Measurements from ENCODE around the gene BACH2. TPM values are rescaled to one million over a fixed set of nuclear protein-coding genes. Genes with fewer than 3 reads are reported as not detected.

BACH2 gene
- total RNA-seq, 1 experiment from 2014 or later: 3.3 TPM

DNA sequence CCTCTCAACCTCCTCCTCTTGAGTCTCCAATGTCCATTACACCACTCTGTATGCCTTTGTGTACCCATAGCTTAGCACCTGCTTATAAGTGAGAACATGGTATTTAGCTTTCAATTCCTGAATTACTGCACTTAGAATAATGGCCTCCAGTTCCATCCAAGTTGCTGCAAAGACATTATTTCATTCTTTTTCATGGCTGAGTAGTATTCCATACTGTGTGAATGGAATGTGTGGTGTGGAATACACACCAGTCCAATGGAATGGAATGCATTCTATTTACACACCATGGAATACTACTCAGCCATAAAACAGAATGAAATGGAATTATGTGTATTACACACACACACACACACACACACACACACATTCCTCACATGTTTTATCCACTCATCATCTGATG is 116.1 kb downstream of the BACH2 start:
- TF ChIP-seq ZNF274 (IDR thresholded peaks at IDR 0.05; ENCODE audit: low read depth, low read length) (no peak), SIN3A (IDR thresholded peaks at IDR 0.05; ENCODE audit: low read depth) (no peak), CEBPB (IDR thresholded peaks at IDR 0.05; ENCODE audit: low read depth) (no peak), SP1 (IDR thresholded peaks at IDR 0.05; ENCODE audit: low read depth) (no peak), YY1 (IDR thresholded peaks at IDR 0.05; ENCODE audit: extremely low read depth, insufficient replicate concordance, low read depth, low read length) (no peak), TCF7L2 (IDR thresholded peaks at IDR 0.05; ENCODE audit: borderline replicate concordance, extremely low read depth, insufficient read depth, insufficient read length) (no peak), SRF (IDR thresholded peaks at IDR 0.05; ENCODE audit: low read depth) (no peak), CBX3 (IDR thresholded peaks at IDR 0.05; ENCODE audit: low read depth) (no peak), ZFX (IDR thresholded peaks at IDR 0.05) (no peak), FOSL1 (IDR thresholded peaks at IDR 0.05; ENCODE audit: low read depth) (no peak), RAD21 (IDR thresholded peaks at IDR 0.05; ENCODE audit: low read depth) (no peak), POLR2AphosphoS5 (IDR thresholded peaks at IDR 0.05; ENCODE audit: low read depth, low read length) (no peak), EZH2phosphoT487 (IDR thresholded peaks at IDR 0.05; ENCODE audit: borderline replicate concordance) (no peak)
- TF ChIP-seq, protein P1, sequence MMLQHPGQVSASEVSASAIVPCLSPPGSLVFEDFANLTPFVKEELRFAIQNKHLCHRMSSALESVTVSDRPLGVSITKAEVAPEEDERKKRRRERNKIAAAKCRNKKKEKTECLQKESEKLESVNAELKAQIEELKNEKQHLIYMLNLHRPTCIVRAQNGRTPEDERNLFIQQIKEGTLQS (IDR thresholded peaks at IDR 0.05): no peak
- TF ChIP-seq, protein P2, sequence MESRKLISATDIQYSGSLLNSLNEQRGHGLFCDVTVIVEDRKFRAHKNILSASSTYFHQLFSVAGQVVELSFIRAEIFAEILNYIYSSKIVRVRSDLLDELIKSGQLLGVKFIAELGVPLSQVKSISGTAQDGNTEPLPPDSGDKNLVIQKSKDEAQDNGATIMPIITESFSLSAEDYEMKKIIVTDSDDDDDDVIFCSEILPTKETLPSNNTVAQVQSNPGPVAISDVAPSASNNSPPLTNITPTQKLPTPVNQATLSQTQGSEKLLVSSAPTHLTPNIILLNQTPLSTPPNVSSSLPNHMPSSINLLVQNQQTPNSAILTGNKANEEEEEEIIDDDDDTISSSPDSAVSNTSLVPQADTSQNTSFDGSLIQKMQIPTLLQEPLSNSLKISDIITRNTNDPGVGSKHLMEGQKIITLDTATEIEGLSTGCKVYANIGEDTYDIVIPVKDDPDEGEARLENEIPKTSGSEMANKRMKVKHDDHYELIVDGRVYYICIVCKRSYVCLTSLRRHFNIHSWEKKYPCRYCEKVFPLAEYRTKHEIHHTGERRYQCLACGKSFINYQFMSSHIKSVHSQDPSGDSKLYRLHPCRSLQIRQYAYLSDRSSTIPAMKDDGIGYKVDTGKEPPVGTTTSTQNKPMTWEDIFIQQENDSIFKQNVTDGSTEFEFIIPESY (IDR thresholded peaks at IDR 0.05; ENCODE audit: extremely low read depth, insufficient replicate concordance, low read length): no peak
- TF ChIP-seq, protein P3, sequence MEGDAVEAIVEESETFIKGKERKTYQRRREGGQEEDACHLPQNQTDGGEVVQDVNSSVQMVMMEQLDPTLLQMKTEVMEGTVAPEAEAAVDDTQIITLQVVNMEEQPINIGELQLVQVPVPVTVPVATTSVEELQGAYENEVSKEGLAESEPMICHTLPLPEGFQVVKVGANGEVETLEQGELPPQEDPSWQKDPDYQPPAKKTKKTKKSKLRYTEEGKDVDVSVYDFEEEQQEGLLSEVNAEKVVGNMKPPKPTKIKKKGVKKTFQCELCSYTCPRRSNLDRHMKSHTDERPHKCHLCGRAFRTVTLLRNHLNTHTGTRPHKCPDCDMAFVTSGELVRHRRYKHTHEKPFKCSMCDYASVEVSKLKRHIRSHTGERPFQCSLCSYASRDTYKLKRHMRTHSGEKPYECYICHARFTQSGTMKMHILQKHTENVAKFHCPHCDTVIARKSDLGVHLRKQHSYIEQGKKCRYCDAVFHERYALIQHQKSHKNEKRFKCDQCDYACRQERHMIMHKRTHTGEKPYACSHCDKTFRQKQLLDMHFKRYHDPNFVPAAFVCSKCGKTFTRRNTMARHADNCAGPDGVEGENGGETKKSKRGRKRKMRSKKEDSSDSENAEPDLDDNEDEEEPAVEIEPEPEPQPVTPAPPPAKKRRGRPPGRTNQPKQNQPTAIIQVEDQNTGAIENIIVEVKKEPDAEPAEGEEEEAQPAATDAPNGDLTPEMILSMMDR (IDR thresholded peaks at IDR 0.05 in 2 of 3, conservative IDR thresholded peaks at IDR 0.05 in 1 of 3; ENCODE audit: borderline replicate concordance in 1 of 3, insufficient read depth in 1 of 3, low read depth in 2 of 3, low read length in 2 of 3): no peak
- intact Hi-C loops (cut with micrococcal nuclease): no loop called here
- Histone ChIP-seq H3K9me2 (ENCODE audit: insufficient read depth) (no peaks in the 10 kb centered on the region), H3K9ac (ENCODE audit: low read length) (no peak overlapping the region), H3K4me3 (replicated peaks in 1 of 2; ENCODE audit: low read depth in 1 of 2, low read length in 2 of 2) (no peak overlapping the region), H2AFZ (ENCODE audit: low read depth, low read length, poor library complexity, severe bottlenecking) (no peak overlapping the region), H3K4me2 (ENCODE audit: low read length) (no peak overlapping the region), H3K27ac (ENCODE audit: low read depth, low read length) (no peak overlapping the region), H4K20me1 (ENCODE audit: insufficient read depth) (no peaks in the 10 kb centered on the region), H3K79me2 (ENCODE audit: insufficient read depth, low read length) (no peaks in the 10 kb centered on the region), H3K9me3 (ENCODE audit: control insufficient read depth in 1 of 2, insufficient read depth in 1 of 2, low read depth in 1 of 2, low read length in 2 of 2) (no peaks in the 10 kb centered on the region), H3K36me3 (ENCODE audit: control insufficient read depth in 1 of 2, insufficient read depth in 2 of 2, low read length in 2 of 2) (no peaks in the 10 kb centered on the region), H3K27me3 (ENCODE audit: insufficient read depth, low read length) (no peaks in the 10 kb centered on the region), H3K4me1 (ENCODE audit: control insufficient read depth in 1 of 2, insufficient read depth in 2 of 2, low read length in 2 of 2) (peaks cover 7 to 20% of the 10 kb centered on the region in 2 experiments)
- ATAC-seq (no peak), DNase-seq (ENCODE audit: low read depth, low spot score) (no peak)
- POLR2A ChIA-PET: no interaction called here
- RAD21 ChIA-PET (ENCODE audit: low non-redundant PET in 1 of 2, low total read pairs in 2 of 2, uncharacterized antibody in 2 of 2, unreplicated experiment in 2 of 2): no interaction called here
- CTCF ChIA-PET: no interaction called here
- BruUV-seq (replicated peaks): no TSS peak

Measured in HCT116 (cell line).